GM12874 (cell line): ENCODE measurements around the gene CREBL2.

ENCODE experiments used
- CTCF ChIP-seq: IDR thresholded peaks from 2 replicates; pipeline ENCODE4 v1.5.1; 2011; ENCODE audit warnings: low read depth, mild to moderate bottlenecking, control low read depth, low read length, moderate library complexity; ENCODE audit not compliant: insufficient read depth

Gene CREBL2

GRCh38 chr12:12592930-12593329 lies 18.7 kb upstream of the CREBL2 start:
- no peak for TF ChIP-seq CTCF

GRCh38 chr12:12598864-12599263 lies 12.8 kb upstream of the CREBL2 start:
- no peak for TF ChIP-seq CTCF

- no peak for TF ChIP-seq CTCF
Measured at GRCh38 chr12:12599750-12600643, 11.7 kb upstream of the CREBL2 start.

- TF ChIP-seq CTCF: no peak
Measured at GRCh38 chr12:12600659-12601058, 11.0 kb upstream of the CREBL2 start.

- no peak for TF ChIP-seq CTCF
Measured at GRCh38 chr12:12604740-12605139, 6.9 kb upstream of the CREBL2 start.

- TF ChIP-seq CTCF: no peak
Measured at GRCh38 chr12:12606781-12607589, 4.7 kb upstream of the CREBL2 start.

GRCh38 chr12:12608557-12608957 lies 3.1 kb upstream of the CREBL2 start:
- TF ChIP-seq CTCF: peak; percentile 22; the same call in 1 of the 2 replicates
